Skeletal muscle cell (primary cell): Measurements from ENCODE around the gene NELFA.

Source experiments
- DNase-seq: peaks from one replicate; pipeline ENCODE4 v3.0.0-alpha.2; 2010; ENCODE audit warnings: low read depth
- H3K4me3 ChIP-seq: 2 replicates; pipeline ENCODE4 v1.5.1; 2011; ENCODE audit warnings: low read depth, mild to moderate bottlenecking, control low read depth, low read length, moderate library complexity

Gene NELFA

GRCh38 chr4:1972414-1972813 lies 36.4 kb downstream of the NELFA start:
- H3K4me3 ChIP-seq = no peak overlapping the region
- DNase-seq = no peak

- DNase-seq = no peak
- H3K4me3 ChIP-seq = no peak overlapping the region
Observed at GRCh38 chr4:1971456-1972200, 37.1 kb downstream of the NELFA start.

DNA sequence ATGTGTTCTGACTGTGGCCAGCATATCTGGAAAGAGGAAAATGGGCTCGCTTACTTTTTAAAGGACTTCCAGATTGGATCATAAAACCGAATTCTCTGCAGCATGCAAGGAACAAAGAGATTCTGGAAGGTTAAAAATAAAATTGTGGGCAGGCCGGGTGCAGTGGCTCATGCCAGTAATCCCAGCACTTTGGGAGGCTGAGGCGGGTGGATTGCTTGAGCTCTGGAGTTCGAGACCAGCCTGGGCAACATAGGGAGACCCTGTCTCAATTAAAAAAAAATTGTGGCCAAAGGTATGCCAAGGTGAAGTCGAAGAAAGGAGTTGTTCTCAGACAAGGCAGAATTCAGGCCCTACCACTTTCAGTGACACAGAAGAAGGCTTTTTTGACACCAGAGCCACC lies 37.8 kb downstream of the NELFA start:
- DNase-seq = no peak
- no peak overlapping the region for H3K4me3 ChIP-seq

DNA sequence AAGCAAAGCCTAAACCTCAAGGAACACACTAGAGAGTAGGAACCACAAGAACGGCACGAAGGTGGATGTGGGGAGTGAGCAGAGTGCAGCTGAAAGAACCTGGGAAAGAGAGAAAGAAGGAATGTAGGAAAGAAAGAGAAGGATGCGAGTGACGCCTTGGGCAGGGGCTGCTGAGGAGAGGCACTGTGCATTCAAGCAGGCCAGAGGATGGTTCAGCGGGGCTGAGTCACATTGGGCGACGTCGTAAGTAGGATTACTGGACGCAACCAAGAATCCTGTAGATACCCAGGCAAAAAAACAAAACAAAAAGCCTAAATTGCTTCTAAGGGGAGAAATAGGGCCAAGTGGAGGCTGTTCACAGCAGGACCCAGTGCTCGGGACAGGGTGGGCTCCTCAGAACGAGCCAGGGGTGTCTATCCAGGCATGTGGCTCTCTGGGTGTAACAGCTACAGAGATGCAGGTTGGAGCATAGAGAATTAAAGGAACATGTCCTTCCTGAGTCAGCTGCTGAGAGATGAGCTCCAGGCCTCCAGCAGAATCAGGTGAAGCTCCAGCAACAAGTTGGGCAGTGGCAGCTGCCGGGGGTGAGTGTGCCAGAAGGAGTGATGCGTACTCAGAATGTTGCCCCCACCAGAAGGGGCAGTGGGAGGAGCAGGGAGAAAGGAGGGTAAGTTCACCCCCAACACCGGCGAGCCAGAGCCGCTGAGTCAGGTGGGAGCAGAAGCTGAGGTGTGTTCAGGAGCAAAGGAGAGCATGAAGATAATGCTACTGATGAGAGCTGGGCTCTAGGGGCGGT lies 38.6 kb downstream of the NELFA start:
- H3K4me3 ChIP-seq = no peak overlapping the region

GRCh38 chr4:1968686-1969295 lies 40.0 kb downstream of the NELFA start:
- H3K4me3 ChIP-seq = no peak overlapping the region
- DNase-seq = no peak

More for the DNA sequence above, 38.6 kb downstream of the NELFA start:
- no peak for DNase-seq

GRCh38 chr4:1967512-1968149 lies 41.1 kb downstream of the NELFA start:
- DNase-seq = no peak
- H3K4me3 ChIP-seq = no peak overlapping the region

- no peak for DNase-seq
- no peak overlapping the region for H3K4me3 ChIP-seq
Observed at GRCh38 chr4:1964971-1965370, 43.8 kb downstream of the NELFA start.

- no peak for DNase-seq
- H3K4me3 ChIP-seq = no peak overlapping the region
Observed at GRCh38 chr4:1964443-1964842, 44.3 kb downstream of the NELFA start.

DNA sequence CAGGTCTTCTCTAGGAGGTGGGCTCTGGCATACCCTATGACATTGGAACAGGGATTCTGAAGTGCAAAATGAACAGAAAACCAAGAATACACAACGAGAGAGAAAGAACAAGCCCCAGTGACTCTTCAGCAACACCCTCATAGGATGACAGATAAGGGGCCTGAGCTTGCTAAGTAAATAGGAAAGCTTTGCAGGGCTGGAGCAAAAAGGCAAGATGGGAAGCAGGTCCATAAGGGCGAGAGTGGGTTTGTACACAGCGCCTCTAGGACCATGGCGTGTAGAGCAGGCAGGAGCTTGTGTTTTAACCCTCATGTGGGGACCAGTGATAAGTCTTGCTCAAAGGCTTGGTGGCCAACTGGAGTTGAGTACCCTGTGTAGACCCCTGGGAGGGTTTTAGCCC lies 45.8 kb downstream of the NELFA start:
- DNase-seq = no peak
- no peak overlapping the region for H3K4me3 ChIP-seq

DNA sequence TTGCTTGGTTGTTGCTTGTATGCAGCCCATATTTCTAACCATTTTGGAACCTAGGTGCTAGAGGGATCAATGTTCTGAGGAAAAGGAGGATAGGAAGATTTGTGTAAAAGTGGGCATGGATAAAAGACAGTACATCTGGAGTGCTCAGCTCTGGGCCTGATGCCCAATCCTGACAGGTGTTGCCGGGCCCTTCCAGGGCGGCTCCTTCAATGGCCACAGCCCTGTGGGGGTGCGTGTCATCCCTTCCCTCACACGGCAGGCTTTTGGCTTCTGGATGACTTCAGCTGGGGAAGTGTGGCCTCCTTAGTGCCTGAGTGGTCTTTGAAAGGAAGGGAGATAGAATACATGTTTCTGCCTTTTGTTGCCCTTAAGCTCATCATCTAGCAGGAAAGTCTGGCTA lies 47.2 kb downstream of the NELFA start:
- no peak for DNase-seq
- no peak overlapping the region for H3K4me3 ChIP-seq

- H3K4me3 ChIP-seq = no peak overlapping the region
- no peak for DNase-seq
Observed at GRCh38 chr4:1961038-1961437, 47.7 kb downstream of the NELFA start.

DNA sequence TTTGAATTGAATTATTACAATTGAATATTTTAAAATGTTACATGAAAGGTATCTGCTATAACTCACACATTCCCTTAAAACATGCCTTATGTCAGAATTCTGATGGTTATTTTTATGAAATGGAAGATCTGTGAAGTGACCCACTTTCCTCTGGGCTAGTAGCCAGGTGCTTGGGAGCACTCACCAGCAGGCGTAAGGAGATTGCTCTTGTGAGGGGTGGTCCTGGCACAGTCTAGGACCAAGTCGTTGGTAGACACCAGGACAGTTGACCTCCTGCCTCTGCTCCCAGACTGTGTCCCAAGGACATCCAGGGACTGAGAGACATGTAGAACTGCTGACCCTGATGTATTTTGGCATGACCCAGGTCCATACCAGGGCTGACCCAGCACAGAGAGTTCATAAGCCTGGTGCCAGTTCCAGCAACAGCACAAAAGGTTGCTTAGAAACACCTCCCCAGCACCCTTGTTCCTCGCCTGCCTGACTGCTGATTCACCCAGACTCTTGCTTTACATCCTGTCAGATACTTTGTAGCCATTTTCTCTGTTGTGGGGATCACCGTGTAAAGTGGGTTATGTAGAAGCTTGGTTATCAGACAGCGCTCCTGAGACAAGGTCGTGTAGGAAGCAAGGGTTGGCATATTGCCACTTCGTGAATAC lies 48.5 kb downstream of the NELFA start:
- DNase-seq = no peak
- H3K4me3 ChIP-seq = no peak overlapping the region

DNA sequence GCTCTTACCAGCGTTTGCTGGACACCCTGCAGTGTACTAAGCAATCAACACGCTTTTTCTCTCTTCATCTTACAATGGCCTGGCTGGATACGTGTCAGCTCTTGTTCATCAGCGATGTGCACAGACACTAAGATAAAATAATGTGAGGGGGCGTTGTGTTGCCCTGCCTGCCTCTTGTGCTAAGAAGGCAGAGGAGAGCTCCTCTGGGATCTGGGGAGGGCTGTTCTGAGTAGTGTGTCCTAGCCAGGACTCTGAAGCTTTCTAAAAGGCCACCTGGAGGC lies 49.7 kb downstream of the NELFA start:
- DNase-seq = no peak
- H3K4me3 ChIP-seq = no peak overlapping the region

DNA sequence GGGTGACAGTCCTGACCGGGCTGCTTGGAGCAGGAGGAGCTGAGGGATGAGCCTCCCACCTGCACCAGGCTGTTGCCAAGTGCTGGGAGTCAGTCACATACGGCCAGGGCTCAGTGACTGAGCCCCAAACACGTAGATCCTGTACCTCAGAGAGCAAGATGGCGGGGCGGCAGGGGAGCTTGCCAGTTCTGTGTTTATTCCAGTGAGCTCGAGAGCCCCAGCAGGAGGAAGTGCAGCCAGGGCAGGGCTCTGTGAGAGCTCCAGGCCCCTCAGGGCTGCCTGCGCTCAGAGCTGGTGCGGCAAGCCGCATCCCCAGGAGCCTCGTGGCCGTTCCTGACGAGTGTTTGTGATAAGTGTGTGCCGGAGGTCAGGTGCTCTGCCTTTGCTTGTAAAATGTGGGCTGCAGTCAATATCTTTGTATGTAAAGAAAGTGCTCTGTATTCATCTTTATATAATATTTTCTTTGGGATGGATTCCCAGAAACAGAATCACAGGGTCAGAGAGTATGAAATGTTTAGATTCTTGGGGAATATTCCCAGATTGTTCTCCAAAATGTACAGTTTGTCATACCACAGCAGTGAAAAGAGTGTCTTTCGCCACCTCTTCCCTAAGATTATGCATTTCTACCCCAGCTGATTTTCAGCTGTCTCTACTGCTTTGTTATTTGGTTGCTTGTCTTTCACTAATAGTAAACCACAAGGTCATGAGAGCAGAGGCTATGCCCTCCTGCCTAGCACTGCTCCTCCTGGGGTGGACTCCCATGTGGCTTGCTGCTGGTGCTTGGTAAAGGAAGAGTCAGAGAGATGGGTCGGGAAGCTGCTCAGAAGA lies 50.3 kb downstream of the NELFA start:
- H3K4me3 ChIP-seq = no peak overlapping the region
- no peak for DNase-seq

GRCh38 chr4:1956631-1957030 lies 52.1 kb downstream of the NELFA start:
- no peak overlapping the region for H3K4me3 ChIP-seq
- DNase-seq = no peak

DNA sequence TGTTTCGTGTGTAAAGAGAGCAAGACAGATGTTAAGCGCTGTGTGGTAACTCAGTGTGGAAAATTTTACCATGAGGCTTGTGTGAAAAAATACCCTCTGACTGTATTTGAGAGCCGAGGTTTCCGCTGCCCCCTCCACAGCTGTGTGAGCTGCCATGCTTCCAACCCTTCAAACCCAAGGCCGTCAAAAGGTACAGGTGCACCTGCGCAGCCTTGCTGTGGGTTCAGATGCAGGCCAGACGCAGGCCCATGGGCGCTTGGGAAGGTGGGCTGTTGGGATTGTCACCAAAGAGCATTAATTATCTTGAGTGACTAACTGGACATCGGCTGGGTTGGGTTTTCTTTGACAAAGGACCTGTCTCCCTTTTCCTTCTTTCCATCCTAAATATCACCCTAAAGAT lies 55.4 kb downstream of the NELFA start:
- H3K4me3 ChIP-seq = no peak overlapping the region
- DNase-seq = no peak

GRCh38 chr4:1952719-1953118 lies 56.1 kb downstream of the NELFA start:
- no peak overlapping the region for H3K4me3 ChIP-seq
- DNase-seq = no peak

- no peak overlapping the region for H3K4me3 ChIP-seq
- DNase-seq = no peak
Observed at GRCh38 chr4:1952058-1952700, 56.6 kb downstream of the NELFA start.

GRCh38 chr4:1950369-1950768 lies 58.4 kb downstream of the NELFA start:
- no peak overlapping the region for H3K4me3 ChIP-seq
- DNase-seq = no peak
